ENCODE data around the gene RIPOR3. TPM values are rescaled to one million over a fixed set of nuclear protein-coding genes. Genes with fewer than 3 reads are reported as not detected.

The RIPOR3 gene
- polyA plus RNA-seq, 2 of the 4 experiments (the other 2 are of a cell fraction) = 0.03 to 0.06 TPM

- POLR2A ChIA-PET = no interaction called here
- 77% methylated on average over 4 of the region's 4 CpGs for WGBS (ENCODE audit: missing lambda C conversion rate)
Measured at GRCh38 chr20:50651676-50652075, 39.7 kb downstream of the RIPOR3 start.

GRCh38 chr20:50649590-50649989 is 41.8 kb downstream of the RIPOR3 start:
- 89% methylated on average over 5 of the region's 5 CpGs for WGBS (ENCODE audit: missing lambda C conversion rate)
- Histone ChIP-seq H3K4me3 (no peak overlapping the region), H3K9me3 (peaks cover 10% of the 10 kb centered on the region), H3K4me2 (no peak overlapping the region), H3K4me1 (peaks cover 24% of the 10 kb centered on the region), H3K27ac (peak overlapping the region in 1 of 2 experiments; percentile 59; a peak in 2 of 6 replicates)
- POLR2A ChIA-PET = no interaction called here
- CTCF ChIA-PET = interaction anchor here (5.7 kb wide), 1 partner anchor 13 kb away, joined by 54 read pairs; no protein-coding TSS in a partner anchor
- no peak for TF ChIP-seq BCL3 (IDR thresholded peaks at IDR 0.05)
- TF ChIP-seq ELK1 (IDR thresholded peaks at IDR 0.05; ENCODE audit: low read depth, low read length) = no peak
- no peak for TF ChIP-seq HOXB5 (CRISPR knock-in tag; IDR thresholded peaks at IDR 0.05)
- no peak for TF ChIP-seq HOXB13 (CRISPR knock-in tag; IDR thresholded peaks at IDR 0.05; ENCODE audit: low read depth)
- TF ChIP-seq GATA3 (IDR thresholded peaks at IDR 0.05; ENCODE audit: borderline replicate concordance) = no peak
- no peak for TF ChIP-seq EP300 (IDR thresholded peaks at IDR 0.05)
- no peak for TF ChIP-seq CBX2 (IDR thresholded peaks at IDR 0.05; ENCODE audit: borderline replicate concordance, low read depth)
- no peak for TF ChIP-seq TP53 (CRISPR knock-in tag; IDR thresholded peaks at IDR 0.05)
- TF ChIP-seq REST (IDR thresholded peaks at IDR 0.05) = no peak
- no peak for TF ChIP-seq MAFK (IDR thresholded peaks at IDR 0.05; ENCODE audit: partially characterized antibody)
- TF ChIP-seq CTCF (IDR thresholded peaks at IDR 0.05) = no peak
- FAIRE-seq (no peak), DNase-seq (ENCODE audit: low read depth in 1 of 2, low spot score in 1 of 2) (no peak), ATAC-seq (no peak)

More at GRCh38 chr20:50651676-50652075, 39.7 kb downstream of the RIPOR3 start:
- peaks cover 8% of the 10 kb centered on the region; the same call in 2 of the 3 replicates for H3K4me1 ChIP-seq
- no peak overlapping the region for H3K4me3 ChIP-seq
- H3K9me3 ChIP-seq = peaks cover 6% of the 10 kb centered on the region; the same call in 2 of the 3 replicates
- H3K27ac ChIP-seq = no peak overlapping the region
- no peak for DNase-seq (ENCODE audit: low read depth in 1 of 2, low spot score in 1 of 2)
- no peak for ATAC-seq
- CTCF ChIA-PET = interaction anchor here (0.8 to 2.1 kb wide), 6 partner anchors 8 to 137 kb away, joined by 3 to 8 read pairs (median 6); no protein-coding TSS in a partner anchor
- TF ChIP-seq RCOR1 (IDR thresholded peaks at IDR 0.05; ENCODE audit: low read depth, low read length) = no peak
- TF ChIP-seq HOXB13 (CRISPR knock-in tag; IDR thresholded peaks at IDR 0.05; ENCODE audit: low read depth) = no peak
- TF ChIP-seq CTCF (IDR thresholded peaks at IDR 0.05) = no peak
- no peak for TF ChIP-seq FOSL2 (IDR thresholded peaks at IDR 0.05)
- TF ChIP-seq FOSL2 (CRISPR knock-in tag; IDR thresholded peaks at IDR 0.05) = no peak
- TF ChIP-seq SMC3 (IDR thresholded peaks at IDR 0.05) = no peak
- TF ChIP-seq RFX5 (IDR thresholded peaks at IDR 0.05) = no peak
- FAIRE-seq = no peak
- no peak overlapping the region for H3K4me2 ChIP-seq
